Mucosa of descending colon (tissue), 3 donors: ENCODE measurements around the gene ISCA2. TPM values are rescaled to one million over a fixed set of nuclear protein-coding genes. Genes with fewer than 3 reads are reported as not detected.

ENCODE experiments used
- ATAC-seq: fragments of 200-7000 bp; cut with Tn5 transposase; one replicate; pipeline ENCODE4 v1.9.1; 2020; ENCODE audit warnings: mild to moderate bottlenecking, moderate library complexity
- DNase-seq, 3 donors: peaks; one replicate each; pipeline ENCODE4 v3.0.0-alpha.2; 2020
- H3K36me3 ChIP-seq: fragments of 200-600 bp; one replicate; pipeline ENCODE4 v1.8.0; 2021; ENCODE audit warnings: low read depth, mild to moderate bottlenecking
- H3K4me1 ChIP-seq: fragments of 200-600 bp; one replicate; pipeline ENCODE4 v1.8.0; 2021; ENCODE audit warnings: low read depth, mild to moderate bottlenecking
- H3K4me3 ChIP-seq: fragments of 200-600 bp; one replicate; pipeline ENCODE4 v1.8.0; 2021; ENCODE audit warnings: mild to moderate bottlenecking
- H3K9me3 ChIP-seq: fragments of 200-600 bp; one replicate; pipeline ENCODE4 v1.8.0; 2021; ENCODE audit warnings: mild to moderate bottlenecking
- intact Hi-C, 2 donors: fragments of 100-400 bp; cut with DNase I in 1 of 2; cut with micrococcal nuclease in 1 of 2; formaldehyde crosslinking; loops; one replicate each; pipeline versions ENCODE4 v1.11.0 to v1.11.1; 2022; cut with DNase I, micrococcal nuclease
- total RNA-seq, 3 donors: library from RNA; stranded (reverse); fragmentation: NEBNext Ultra II Directional in 2 of 3; extraction: Animal tissue kit (Norgen Biotek cat#: 25700) in 2 of 3; gene quantifications; one replicate each; pipeline versions ENCODE4 v1.2.1 to v1.2.4, GENCODE V29; 2021 to 2023
- TF ChIP-seq, protein P1 (sequence below): fragments of 200-600 bp; IDR thresholded peaks from one replicate; pipeline ENCODE4 v1.8.0; 2022; ENCODE audit warnings: antibody characterized with exemption, mild to moderate bottlenecking
- donor health status: DM: no; HTN: no; CAD: no; lungs with moderate emphysema.
- donor health status: DM: no; HTN: no; CAD: no.
- donor health status: DM: no; HTN: yes; CAD: no.

ISCA2 gene
- total RNA-seq, 3 donors from 2014 or later = 22.4 to 36.1 (median 30.0) TPM

DNA sequence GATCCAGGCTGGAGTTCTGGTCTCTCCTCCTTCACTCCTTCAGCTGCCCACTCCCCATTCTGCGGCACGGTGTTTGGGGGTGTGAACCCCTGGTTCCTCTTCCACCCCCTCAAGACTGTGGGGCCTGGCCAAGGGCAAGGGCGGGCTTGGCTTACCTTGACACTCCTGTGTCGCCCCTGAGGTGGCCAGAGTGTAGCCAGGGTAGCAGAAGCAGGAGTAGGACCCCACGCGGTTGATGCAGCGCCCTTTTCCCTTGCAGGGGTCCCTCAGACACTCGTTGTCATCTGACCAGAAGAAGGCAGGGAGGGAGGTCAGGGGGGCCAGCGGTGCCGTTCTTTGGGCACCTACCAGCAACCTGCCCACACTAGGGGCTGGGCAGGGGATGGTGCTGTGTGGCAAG lies 28.2 kb downstream of the ISCA2 start:
- Histone ChIP-seq H3K4me3 (no peak overlapping the region), H3K36me3 (no peaks in the 10 kb centered on the region), H3K9me3 (no peaks in the 10 kb centered on the region), H3K4me1 (no peaks in the 10 kb centered on the region)
- ATAC-seq = no peak
- intact Hi-C loops = no loop called here
- TF ChIP-seq, protein P1, sequence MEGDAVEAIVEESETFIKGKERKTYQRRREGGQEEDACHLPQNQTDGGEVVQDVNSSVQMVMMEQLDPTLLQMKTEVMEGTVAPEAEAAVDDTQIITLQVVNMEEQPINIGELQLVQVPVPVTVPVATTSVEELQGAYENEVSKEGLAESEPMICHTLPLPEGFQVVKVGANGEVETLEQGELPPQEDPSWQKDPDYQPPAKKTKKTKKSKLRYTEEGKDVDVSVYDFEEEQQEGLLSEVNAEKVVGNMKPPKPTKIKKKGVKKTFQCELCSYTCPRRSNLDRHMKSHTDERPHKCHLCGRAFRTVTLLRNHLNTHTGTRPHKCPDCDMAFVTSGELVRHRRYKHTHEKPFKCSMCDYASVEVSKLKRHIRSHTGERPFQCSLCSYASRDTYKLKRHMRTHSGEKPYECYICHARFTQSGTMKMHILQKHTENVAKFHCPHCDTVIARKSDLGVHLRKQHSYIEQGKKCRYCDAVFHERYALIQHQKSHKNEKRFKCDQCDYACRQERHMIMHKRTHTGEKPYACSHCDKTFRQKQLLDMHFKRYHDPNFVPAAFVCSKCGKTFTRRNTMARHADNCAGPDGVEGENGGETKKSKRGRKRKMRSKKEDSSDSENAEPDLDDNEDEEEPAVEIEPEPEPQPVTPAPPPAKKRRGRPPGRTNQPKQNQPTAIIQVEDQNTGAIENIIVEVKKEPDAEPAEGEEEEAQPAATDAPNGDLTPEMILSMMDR = no peak
- peak in 1 of 3 donors; percentile 22 for DNase-seq

- ATAC-seq = no peak
- intact Hi-C loops = no loop called here
Measured at GRCh38 chr14:74522740-74523139, 29.2 kb downstream of the ISCA2 start.

DNA sequence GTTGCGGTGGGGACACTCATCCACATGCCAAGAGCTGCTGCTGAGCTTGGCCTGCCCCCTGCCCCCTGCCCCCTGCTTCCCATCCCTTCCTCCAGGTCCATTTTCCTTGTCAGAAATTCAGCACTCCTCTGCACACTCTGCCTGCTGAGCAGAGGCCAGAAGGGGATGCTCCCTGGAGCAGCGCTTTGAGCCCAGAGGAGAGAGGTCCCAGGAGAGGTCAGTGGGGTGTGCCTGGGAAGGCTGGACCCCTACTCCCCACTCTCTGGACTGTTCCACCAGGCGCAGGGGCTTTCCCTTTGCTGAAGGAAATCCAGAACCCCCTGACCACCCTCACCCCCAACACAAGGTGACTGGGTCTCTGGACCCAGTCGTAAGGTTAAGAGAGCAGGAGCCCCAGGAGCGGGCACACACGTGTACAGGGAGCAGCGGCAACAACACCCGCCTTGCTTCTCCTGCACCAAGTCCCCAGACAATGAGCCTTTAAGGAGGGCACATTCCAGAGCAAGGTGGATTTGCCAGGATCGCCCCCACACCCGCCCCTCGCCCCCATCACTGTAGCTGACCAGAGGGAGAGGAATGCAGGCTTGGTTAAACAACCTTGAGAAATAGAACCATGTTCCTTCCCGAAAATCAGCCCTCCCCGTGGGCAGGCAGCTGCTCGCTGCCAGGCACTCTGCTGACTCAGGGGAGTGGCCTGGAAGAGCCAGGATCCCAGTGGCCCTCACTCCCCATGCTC lies 30.7 kb downstream of the ISCA2 start:
- no peaks in the 10 kb centered on the region for H3K4me1 ChIP-seq
- TF ChIP-seq, protein P1 = no peak
- ATAC-seq (no peak), DNase-seq (no peak)
- H3K4me3 ChIP-seq = no peak overlapping the region
- no peaks in the 10 kb centered on the region for H3K36me3 ChIP-seq
- intact Hi-C loops = no loop called here
- no peaks in the 10 kb centered on the region for H3K9me3 ChIP-seq

More at GRCh38 chr14:74522740-74523139, 29.2 kb downstream of the ISCA2 start:
- Histone ChIP-seq H3K36me3 (no peaks in the 10 kb centered on the region), H3K4me1 (no peaks in the 10 kb centered on the region), H3K9me3 (no peaks in the 10 kb centered on the region), H3K4me3 (no peak overlapping the region)
- TF ChIP-seq, protein P1 = no peak
- peak in 1 of 3 donors; percentile 23 for DNase-seq

DNA sequence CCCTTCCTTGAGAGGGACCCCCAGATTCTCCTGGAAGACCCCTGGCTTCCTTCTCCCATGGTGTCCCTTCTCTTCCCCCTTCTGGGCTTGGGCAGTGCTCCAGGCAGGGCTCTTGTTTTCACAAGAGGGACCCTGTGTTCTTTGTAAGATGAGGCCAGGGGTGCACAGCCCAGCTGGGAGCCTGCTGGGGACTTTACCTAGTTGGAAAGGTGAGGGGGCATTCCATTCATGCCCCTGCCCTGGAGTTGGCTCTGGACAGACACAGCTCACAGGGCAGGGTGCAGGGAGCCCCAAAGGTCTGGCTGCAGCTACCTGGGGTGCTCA lies 31.2 kb downstream of the ISCA2 start:
- intact Hi-C loops = no loop called here
- Histone ChIP-seq H3K9me3 (no peaks in the 10 kb centered on the region), H3K4me3 (no peak overlapping the region), H3K4me1 (no peaks in the 10 kb centered on the region), H3K36me3 (no peaks in the 10 kb centered on the region)
- ATAC-seq = no peak
- no peak for DNase-seq
- TF ChIP-seq, protein P1 = no peak

GRCh38 chr14:74525361-74525851 lies 31.8 kb downstream of the ISCA2 start:
- no peaks in the 10 kb centered on the region for H3K4me1 ChIP-seq
- H3K9me3 ChIP-seq = no peaks in the 10 kb centered on the region
- TF ChIP-seq, protein P1 = no peak
- H3K4me3 ChIP-seq = no peak overlapping the region
- intact Hi-C loops = no loop called here
- H3K36me3 ChIP-seq = no peaks in the 10 kb centered on the region
- DNase-seq (no peak), ATAC-seq (no peak)
